H1 (cell line): ENCODE measurements around the gene ABCA1. TPM values are rescaled to one million over a fixed set of nuclear protein-coding genes. Genes with fewer than 3 reads are reported as not detected.

ENCODE experiments used
- CTCF ChIA-PET: fragments of 300-600 bp; sonication (Branson Sonifier 250); formaldehyde crosslinking; loops from one replicate; lab custom pipeline; 2021; ENCODE audit not compliant: partially characterized antibody; lab: Charles Lee
- POLR2A ChIA-PET: fragments of 300-600 bp; sonication (Branson Sonifier 250); formaldehyde crosslinking; loops from one replicate; lab custom pipeline; 2021; ENCODE audit warnings: inconsistent platforms; ENCODE audit not compliant: partially characterized antibody; lab: Charles Lee
- DNase-seq, 2 experiments: peaks; one replicate each; pipeline versions ENCODE4 v3.0.0 to v3.0.0-alpha.2; 2010 to 2022; ENCODE audit warnings: low spot score in 2 of 2, low read depth in 1 of 2, mixed read lengths in 1 of 2
- FAIRE-seq: peaks from 2 replicates; lab custom pipeline; 2011; peaks lifted over from hg19 to GRCh38; lab: Jason Lieb, UNC
- H2AFZ ChIP-seq: 2 replicates; pipeline ENCODE4 v1.8.1; 2012; ENCODE audit warnings: low read length, inconsistent platforms
- H2AK5ac ChIP-seq: 2 replicates; pipeline ENCODE4 v1.6.1; 2013; ENCODE audit warnings: low read depth, low read length
- H2BK120ac ChIP-seq: replicated peaks from 2 replicates; pipeline ENCODE3; 2013; ENCODE audit warnings: low read depth, low read length, inconsistent platforms
- H2BK12ac ChIP-seq: 2 replicates; pipeline ENCODE4 v1.6.1; 2013; ENCODE audit warnings: low read depth, low read length
- H2BK15ac ChIP-seq: 2 replicates; pipeline ENCODE4 v1.6.1; 2013; ENCODE audit warnings: low read length
- H2BK20ac ChIP-seq: 2 replicates; pipeline ENCODE4 v1.6.1; 2013; ENCODE audit warnings: low read length
- H2BK5ac ChIP-seq: 2 replicates; pipeline ENCODE4 v1.6.1; 2013; ENCODE audit warnings: low read depth, low read length
- H3K14ac ChIP-seq: 2 replicates; pipeline ENCODE4 v1.6.1; 2013; ENCODE audit warnings: inconsistent platforms; ENCODE audit not compliant: insufficient read length
- H3K18ac ChIP-seq: 2 replicates; pipeline ENCODE4 v1.6.1; 2013; ENCODE audit warnings: low read length; ENCODE audit errors: extremely low read depth
- H3K23ac ChIP-seq: 2 replicates; pipeline ENCODE4 v1.6.1; 2013; ENCODE audit warnings: inconsistent platforms; ENCODE audit not compliant: insufficient read length
- H3K23me2 ChIP-seq: 2 replicates; pipeline ENCODE4 v1.6.1; 2013; ENCODE audit warnings: low read depth, low read length
- H3K27ac ChIP-seq: 2 replicates; pipeline ENCODE4 v1.6.1; 2011; ENCODE audit warnings: low read depth, low read length, inconsistent platforms
- H3K27me3 ChIP-seq, 4 experiments: replicated peaks in 1 of 4; 1 replicate in 1 of 4; 2 replicates in 3 of 4; pipeline versions ENCODE4 v1.6.1 to v1.8.1; 2011 to 2013; ENCODE audit warnings: low read length in 3 of 4, mild to moderate bottlenecking in 3 of 4, inconsistent platforms in 2 of 4, mixed read lengths in 2 of 4, moderate library complexity in 1 of 4; ENCODE audit not compliant: control insufficient read depth in 3 of 4, insufficient read depth in 3 of 4; ENCODE audit errors: extremely low read depth in 1 of 4
- H3K36me3 ChIP-seq, 4 experiments: 2 replicates each; pipeline versions ENCODE4 v1.6.1 to v1.8.1; 2011 to 2013; ENCODE audit warnings: mild to moderate bottlenecking in 4 of 4, low read length in 3 of 4, moderate library complexity in 2 of 4, control low read depth in 1 of 4, inconsistent platforms in 1 of 4; ENCODE audit not compliant: insufficient read depth in 4 of 4, control insufficient read depth in 2 of 4
- H3K4ac ChIP-seq: replicated peaks from 2 replicates; pipeline ENCODE3; 2013; ENCODE audit warnings: low read length, low read depth, mixed read lengths, inconsistent platforms; ENCODE audit not compliant: insufficient read length
- H3K4me1 ChIP-seq, 4 experiments: replicated peaks in 1 of 4; 1 replicate in 1 of 4; 2 replicates in 3 of 4; pipeline versions ENCODE4 v1.6.1 to v1.8.1; 2011 to 2013; ENCODE audit warnings: low read length in 3 of 4, inconsistent platforms in 2 of 4, mixed read lengths in 1 of 4; ENCODE audit not compliant: insufficient read depth in 4 of 4, control insufficient read depth in 3 of 4
- H3K4me2 ChIP-seq, 2 experiments: 2 replicates each; pipeline versions ENCODE4 v1.6.1 to v1.8.1; 2011 to 2013; ENCODE audit warnings: low read depth in 2 of 2, low read length in 2 of 2, control low read depth in 1 of 2, inconsistent platforms in 1 of 2, mild to moderate bottlenecking in 1 of 2; ENCODE audit not compliant: insufficient read depth in 1 of 2
- H3K4me3 ChIP-seq, 4 experiments: fragments of 200-600, 300-600 bp in 1 of 4; sonication (generic), shearing (Covaris generic), sonication (Bioruptor Twin) in 1 of 4; 2 replicates each; pipeline versions ENCODE4 v1.5.1 to v1.8.1; 2011 to 2016; ENCODE audit warnings: low read length in 4 of 4, low read depth in 3 of 4, control low read depth in 2 of 4, inconsistent platforms in 2 of 4, mild to moderate bottlenecking in 2 of 4, mixed read lengths in 1 of 4, moderate library complexity in 1 of 4; ENCODE audit not compliant: insufficient read depth in 2 of 4; ENCODE audit errors: extremely low read depth in 1 of 4
- H3K56ac ChIP-seq: replicated peaks from 2 replicates; pipeline ENCODE3; 2013; ENCODE audit warnings: low read depth, mild to moderate bottlenecking, mixed read lengths, low read length, inconsistent platforms; ENCODE audit not compliant: insufficient read length
- H3K79me1 ChIP-seq: 2 replicates; pipeline ENCODE4 v1.6.1; 2013; ENCODE audit warnings: low read depth, low read length, control low read depth
- H3K79me2 ChIP-seq, 2 experiments: 2 replicates each; pipeline versions ENCODE4 v1.6.1 to v1.8.1; 2012 to 2013; ENCODE audit warnings: low read length in 2 of 2, mild to moderate bottlenecking in 2 of 2, inconsistent platforms in 1 of 2; ENCODE audit not compliant: insufficient read depth in 2 of 2, control insufficient read depth in 1 of 2
- H3K9ac ChIP-seq, 4 experiments: replicated peaks in 1 of 4; 1 replicate in 1 of 4; 2 replicates in 3 of 4; pipeline versions ENCODE4 v1.6.1 to v1.8.1; 2011 to 2013; ENCODE audit warnings: low read depth in 3 of 4, low read length in 3 of 4, control low read depth in 2 of 4, mild to moderate bottlenecking in 2 of 4, moderate library complexity in 2 of 4, inconsistent platforms in 1 of 4; ENCODE audit errors: extremely low read depth in 1 of 4
- H3K9me3 ChIP-seq, 2 experiments: 2 replicates each; pipeline versions ENCODE4 v1.6.1 to v1.8.1; 2012 to 2013; ENCODE audit warnings: mild to moderate bottlenecking in 2 of 2, moderate library complexity in 2 of 2, control low read depth in 1 of 2, inconsistent platforms in 1 of 2, low read depth in 1 of 2, low read length in 1 of 2, mixed read lengths in 1 of 2; ENCODE audit not compliant: insufficient read depth in 2 of 2
- H4K20me1 ChIP-seq, 2 experiments: replicated peaks in 1 of 2; 2 replicates each; pipeline versions ENCODE3 to v1.8.1; 2011 to 2013; ENCODE audit warnings: inconsistent platforms in 2 of 2, low read length in 2 of 2, mild to moderate bottlenecking in 1 of 2; ENCODE audit not compliant: insufficient read depth in 2 of 2, control insufficient read depth in 1 of 2
- H4K5ac ChIP-seq: 2 replicates; pipeline ENCODE4 v1.6.1; 2013; ENCODE audit warnings: low read length, low read depth, mixed read lengths, inconsistent platforms; ENCODE audit not compliant: insufficient read length
- H4K8ac ChIP-seq: 2 replicates; pipeline ENCODE4 v1.8.0; 2013; ENCODE audit warnings: mild to moderate bottlenecking, moderate library complexity, low read length, inconsistent platforms; ENCODE audit not compliant: insufficient read depth; ENCODE audit errors: extremely low read depth
- H4K91ac ChIP-seq: replicated peaks from 2 replicates; pipeline ENCODE3; 2013; ENCODE audit warnings: low read length, mixed read lengths, inconsistent platforms; ENCODE audit not compliant: insufficient read length
- ATF2 ChIP-seq: IDR thresholded peaks from 2 replicates; pipeline ENCODE4 v1.6.1; 2012; ENCODE audit warnings: low read length, inconsistent platforms
- BACH1 ChIP-seq: IDR thresholded peaks from 2 replicates; pipeline ENCODE4 v1.6.1; 2012; ENCODE audit warnings: low read length, improper control_type of control experiment
- BCL11A ChIP-seq, 2 experiments: IDR thresholded peaks; one replicate each; pipeline ENCODE4 v1.6.1; 2011; ENCODE audit warnings: low read depth in 2 of 2, low read length in 2 of 2, mild to moderate bottlenecking in 2 of 2
- GTF2F1 ChIP-seq: IDR thresholded peaks from 2 replicates; pipeline ENCODE4 v1.6.1; 2012; ENCODE audit warnings: low read depth, low read length, improper control_type of control experiment, borderline replicate concordance
- JUN ChIP-seq: IDR thresholded peaks from 2 replicates; pipeline ENCODE4 v1.6.1; 2011; ENCODE audit warnings: low read depth, mild to moderate bottlenecking, improper control_type of control experiment, low read length
- RBBP5 ChIP-seq: IDR thresholded peaks from 2 replicates; pipeline ENCODE4 v1.7.1; 2012; ENCODE audit warnings: low read depth, mild to moderate bottlenecking, inconsistent platforms, low read length, moderate library complexity, borderline replicate concordance
- TAF1 ChIP-seq: IDR thresholded peaks from 2 replicates; pipeline ENCODE4 v1.6.1; 2011; ENCODE audit warnings: mild to moderate bottlenecking, low read depth, low read length
- TBP ChIP-seq: IDR thresholded peaks from 2 replicates; pipeline ENCODE4 v1.6.1; 2011; ENCODE audit warnings: low read depth, low read length, improper control_type of control experiment
- WGBS, 2 experiments: shearing (Covaris generic) in 1 of 2; methylation state at CpG; one replicate each; pipeline versions ENCODE4 v1.1.6 to v1.1.7; 2013 to 2015; ENCODE audit warnings: low lambda C conversion rate in 2 of 2, mixed read lengths in 2 of 2, inconsistent platforms in 1 of 2, low coverage in 1 of 2, missing lambda C conversion rate in 1 of 2; ENCODE audit not compliant: insufficient replicate concordance in 2 of 2, insufficient coverage in 1 of 2, insufficient read length in 1 of 2; ENCODE audit errors: extremely low coverage in 1 of 2, missing lambda C conversion rate in 1 of 2; 5-methylcytosine and 5-hydroxymethylcytosine counted together
- polyA plus RNA-seq, 7 experiments: library from polyadenylated mRNA; depleted of rRNA in 3 of 7; stranded (reverse) in 5 of 7; unstranded in 2 of 7; fragments of >200 nt in 5 of 7; fragments of 200-250 nt in 2 of 7; gene quantifications; 1 replicate in 5 of 7; 2 replicates in 1 of 7; 4 replicates in 1 of 7; pipeline versions ENCODE4 v1.2.1 to v1.2.3, GENCODE V29; 2011 to 2013; ENCODE audit warnings: missing spikeins in 2 of 7, mixed read lengths in 2 of 7
- total RNA-seq: library from RNA; stranded (reverse); fragmentation: NEBNext Ultra II Directional; extraction: Animal tissue kit (Norgen Biotek cat#: 25700); gene quantifications from 2 replicates; pipeline ENCODE4 v1.2.1, GENCODE V29; 2021
- TF ChIP-seq, protein P1 (sequence below): IDR thresholded peaks from 2 replicates; pipeline ENCODE4 v1.6.1; 2011; ENCODE audit warnings: low read length, improper control_type of control experiment
- TF ChIP-seq, protein P2 (sequence below): IDR thresholded peaks from 2 replicates; pipeline ENCODE4 v1.6.1; 2012; ENCODE audit warnings: inconsistent platforms

Gene ABCA1
- total and polyA plus RNA-seq, 2 of the 8 experiments (the other 6 are each of a cell fraction or from before 2014, with no cell fraction given), result 6.9 to 7.8 TPM

- Histone ChIP-seq H2BK5ac (no peak overlapping the region), H4K91ac (no peak overlapping the region), H3K23ac (no peak overlapping the region), H2BK15ac (no peak overlapping the region), H2AK5ac (no peak overlapping the region), H3K4me2 (no peak overlapping the region), H3K36me3 (peaks cover 6 to 49% (median 29%) of the 10 kb centered on the region in 4 experiments; a peak in 7 of 8 replicates), H2BK12ac (no peak overlapping the region), H3K18ac (no peak overlapping the region), H3K4me1 (no peaks in the 10 kb centered on the region), H3K4ac (no peak overlapping the region), H3K79me1 (no peaks in the 10 kb centered on the region), H3K4me3 (no peak overlapping the region), H3K9me3 (no peaks in the 10 kb centered on the region), H3K79me2 (no peaks in the 10 kb centered on the region), H2AFZ (no peak overlapping the region), H4K20me1 (no peaks in the 10 kb centered on the region), H4K8ac (no peak overlapping the region), H4K5ac (no peak overlapping the region), H3K56ac (no peak overlapping the region), H3K14ac (no peak overlapping the region), H3K27me3 (no peaks in the 10 kb centered on the region), H2BK20ac (no peak overlapping the region), H3K9ac (no peak overlapping the region), H3K23me2 (no peaks in the 10 kb centered on the region), H3K27ac (no peak overlapping the region), H2BK120ac (no peak overlapping the region)
- DNase-seq, result no peak
- no peak for FAIRE-seq
- CTCF ChIA-PET, result no interaction called here
- 95% methylated on average over 3 of the region's 3 CpGs; no CpG with 5 or more reads in 1 of the 2 experiments for WGBS, 2 experiments
- POLR2A ChIA-PET, result no interaction called here
- no peak for TF ChIP-seq RBBP5
- TF ChIP-seq, protein P1, sequence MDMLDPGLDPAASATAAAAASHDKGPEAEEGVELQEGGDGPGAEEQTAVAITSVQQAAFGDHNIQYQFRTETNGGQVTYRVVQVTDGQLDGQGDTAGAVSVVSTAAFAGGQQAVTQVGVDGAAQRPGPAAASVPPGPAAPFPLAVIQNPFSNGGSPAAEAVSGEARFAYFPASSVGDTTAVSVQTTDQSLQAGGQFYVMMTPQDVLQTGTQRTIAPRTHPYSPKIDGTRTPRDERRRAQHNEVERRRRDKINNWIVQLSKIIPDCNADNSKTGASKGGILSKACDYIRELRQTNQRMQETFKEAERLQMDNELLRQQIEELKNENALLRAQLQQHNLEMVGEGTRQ, result no peak
- TF ChIP-seq TBP, result no peak
- no peak for TF ChIP-seq TAF1
- TF ChIP-seq BACH1, result no peak
- TF ChIP-seq BCL11A (IDR thresholded peaks at IDR 0.05; ENCODE audit: low read depth in 2 of 2, low read length in 2 of 2), result no peak
- no peak for TF ChIP-seq GTF2F1
- TF ChIP-seq ATF2, result no peak
- TF ChIP-seq, protein P2, sequence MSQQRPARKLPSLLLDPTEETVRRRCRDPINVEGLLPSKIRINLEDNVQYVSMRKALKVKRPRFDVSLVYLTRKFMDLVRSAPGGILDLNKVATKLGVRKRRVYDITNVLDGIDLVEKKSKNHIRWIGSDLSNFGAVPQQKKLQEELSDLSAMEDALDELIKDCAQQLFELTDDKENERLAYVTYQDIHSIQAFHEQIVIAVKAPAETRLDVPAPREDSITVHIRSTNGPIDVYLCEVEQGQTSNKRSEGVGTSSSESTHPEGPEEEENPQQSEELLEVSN, result no peak
- no peak for TF ChIP-seq JUN
Observed at GRCh38 chr9:104826079-104826775, 101.7 kb downstream of the ABCA1 start.
